H9 (cell line): ENCODE results near the gene RYR3. TPM values are rescaled to one million over a fixed set of nuclear protein-coding genes. Genes with fewer than 3 reads are reported as not detected.

ENCODE experiments used
- DNase-seq: peaks from one replicate; pipeline ENCODE4 v3.0.0-alpha.2; 2017
- H2AFZ ChIP-seq: one replicate; pipeline ENCODE4 v1.6.1; 2013; ENCODE audit warnings: mild to moderate bottlenecking, low read length, control low read depth, moderate library complexity
- H2AK5ac ChIP-seq: 2 replicates; pipeline ENCODE4 v1.6.1; 2013; ENCODE audit warnings: low read length, control low read depth, mixed read lengths; ENCODE audit not compliant: insufficient read length
- H2BK120ac ChIP-seq: one replicate; pipeline ENCODE4 v1.6.1; 2013; ENCODE audit warnings: low read depth, mild to moderate bottlenecking, low read length, control low read depth, inconsistent platforms; ENCODE audit not compliant: poor library complexity, severe bottlenecking
- H2BK12ac ChIP-seq: 2 replicates; pipeline ENCODE4 v1.6.1; 2013; ENCODE audit warnings: low read length, control low read depth, mixed read lengths, low read depth; ENCODE audit not compliant: insufficient read length
- H2BK15ac ChIP-seq: 2 replicates; pipeline ENCODE4 v1.6.1; 2013; ENCODE audit warnings: low read depth, low read length, control low read depth
- H2BK20ac ChIP-seq: one replicate; pipeline ENCODE4 v1.6.1; 2013; ENCODE audit warnings: low read depth, mild to moderate bottlenecking, low read length, control low read depth, inconsistent platforms; ENCODE audit not compliant: poor library complexity, severe bottlenecking
- H2BK5ac ChIP-seq: 2 replicates; pipeline ENCODE4 v1.6.1; 2013; ENCODE audit warnings: low read length, control low read depth, mixed read lengths; ENCODE audit not compliant: insufficient read length
- H3K14ac ChIP-seq: 2 replicates; pipeline ENCODE4 v1.6.1; 2013; ENCODE audit warnings: low read length, control low read depth; ENCODE audit not compliant: insufficient read depth
- H3K18ac ChIP-seq: 2 replicates; pipeline ENCODE4 v1.6.1; 2013; ENCODE audit warnings: low read depth, mild to moderate bottlenecking, mixed read lengths, low read length, control low read depth; ENCODE audit not compliant: insufficient read length
- H3K23ac ChIP-seq: 2 replicates; pipeline ENCODE4 v1.6.1; 2013; ENCODE audit warnings: low read length, control low read depth, mixed read lengths, low read depth; ENCODE audit not compliant: insufficient read length
- H3K23me2 ChIP-seq: 2 replicates; pipeline ENCODE4 v1.6.1; 2013; ENCODE audit warnings: low read depth, mild to moderate bottlenecking, mixed read lengths, low read length, control low read depth; ENCODE audit not compliant: insufficient read length, poor library complexity, severe bottlenecking
- H3K27ac ChIP-seq: 2 replicates; pipeline ENCODE4 v1.5.1; 2013; ENCODE audit warnings: low read length, control low read depth, mixed read lengths, low read depth; ENCODE audit not compliant: insufficient read length
- H3K27me3 ChIP-seq: 2 replicates; pipeline ENCODE4 v1.6.1; 2013; ENCODE audit warnings: low read length, control low read depth, inconsistent platforms; ENCODE audit not compliant: insufficient read depth
- H3K4ac ChIP-seq: 2 replicates; pipeline ENCODE4 v1.6.1; 2013; ENCODE audit warnings: low read depth, mild to moderate bottlenecking, control low read depth, inconsistent platforms, low read length, moderate library complexity
- H3K4me1 ChIP-seq: 2 replicates; pipeline ENCODE4 v1.6.1; 2013; ENCODE audit warnings: low read length, control low read depth, inconsistent platforms; ENCODE audit not compliant: insufficient read depth
- H3K4me2 ChIP-seq: 2 replicates; pipeline ENCODE4 v1.6.1; 2013; ENCODE audit warnings: low read length, control low read depth, mixed read lengths; ENCODE audit not compliant: insufficient read length, insufficient read depth
- H3K56ac ChIP-seq: 2 replicates; pipeline ENCODE4 v1.6.1; 2013; ENCODE audit warnings: low read depth, mild to moderate bottlenecking, mixed read lengths, low read length, control low read depth; ENCODE audit not compliant: insufficient read length
- H3K79me1 ChIP-seq: 2 replicates; pipeline ENCODE4 v1.6.1; 2013; ENCODE audit warnings: low read depth, mild to moderate bottlenecking, moderate library complexity, low read length, control low read depth, inconsistent platforms; ENCODE audit not compliant: insufficient read depth, poor library complexity, severe bottlenecking
- H3K79me2 ChIP-seq: 2 replicates; pipeline ENCODE4 v1.6.1; 2013; ENCODE audit warnings: low read length, control low read depth, inconsistent platforms; ENCODE audit not compliant: insufficient read depth
- H3K9ac ChIP-seq: 2 replicates; pipeline ENCODE4 v1.6.1; 2013; ENCODE audit warnings: low read length, control low read depth, mixed read lengths; ENCODE audit not compliant: insufficient read length; ENCODE audit errors: extremely low read depth
- H3K9me3 ChIP-seq: one replicate; pipeline ENCODE4 v1.6.1; 2013; ENCODE audit warnings: low read depth, low read length, inconsistent platforms; ENCODE audit not compliant: control insufficient read depth
- H3T11ph ChIP-seq: one replicate; pipeline ENCODE4 v1.6.1; 2013; ENCODE audit warnings: mild to moderate bottlenecking, low read length, control low read depth, inconsistent platforms
- H4K20me1 ChIP-seq: one replicate; pipeline ENCODE4 v1.6.1; 2013; ENCODE audit not compliant: control insufficient read depth, insufficient read length, insufficient read depth
- H4K5ac ChIP-seq: 2 replicates; pipeline ENCODE4 v1.6.1; 2013; ENCODE audit warnings: low read depth, mild to moderate bottlenecking, mixed read lengths, low read length, control low read depth; ENCODE audit not compliant: insufficient read length
- H4K8ac ChIP-seq: replicated peaks from 2 replicates; pipeline ENCODE4 v1.6.1; 2013; ENCODE audit warnings: low read length, control low read depth, mixed read lengths, low read depth; ENCODE audit not compliant: insufficient read length
- H4K91ac ChIP-seq: 2 replicates; pipeline ENCODE4 v1.6.1; 2013; ENCODE audit warnings: low read depth, mild to moderate bottlenecking, moderate library complexity, mixed read lengths, low read length, control low read depth; ENCODE audit not compliant: insufficient read length
- H3K27ac Mint-ChIP-seq, 3 experiments: 2 replicates in 2 of 3; 3 replicates in 1 of 3; pipeline ENCODE4 v1.8.0; 2020 to 2021; ENCODE audit warnings: mixed read lengths in 3 of 3, mild to moderate bottlenecking in 1 of 3, moderate library complexity in 1 of 3
- H3K27me3 Mint-ChIP-seq: 2 replicates; pipeline ENCODE4 v1.8.0; 2021; ENCODE audit warnings: low read depth, mild to moderate bottlenecking, moderate library complexity, mixed read lengths
- H3K36me3 Mint-ChIP-seq, 3 experiments: 2 replicates in 2 of 3; 3 replicates in 1 of 3; pipeline ENCODE4 v1.8.0; 2020 to 2021; ENCODE audit warnings: low read depth in 3 of 3, mixed read lengths in 3 of 3; ENCODE audit not compliant: insufficient read depth in 1 of 3
- H3K4me1 Mint-ChIP-seq, 2 experiments: 2 replicates each; pipeline ENCODE4 v1.8.0; 2020; ENCODE audit warnings: mixed read lengths in 2 of 2
- H3K4me3 Mint-ChIP-seq, 2 experiments: 2 replicates in 1 of 2; 3 replicates in 1 of 2; pipeline ENCODE4 v1.8.0; 2020 to 2021; ENCODE audit warnings: mild to moderate bottlenecking in 2 of 2, mixed read lengths in 2 of 2, moderate library complexity in 1 of 2
- H3K9me3 Mint-ChIP-seq, 2 experiments: 2 replicates in 1 of 2; 3 replicates in 1 of 2; pipeline ENCODE4 v1.8.0; 2020; ENCODE audit warnings: mild to moderate bottlenecking in 2 of 2, mixed read lengths in 2 of 2, moderate library complexity in 1 of 2
- WGBS: extraction: QIAGEN DNeasy Blood & Tissue Kit; methylation state at CpG from one replicate; pipeline ENCODE4 v1.1.7; 2013; ENCODE audit warnings: missing lambda C conversion rate, low lambda C conversion rate, mixed read lengths; ENCODE audit not compliant: insufficient read length; ENCODE audit errors: extremely low coverage; 5-methylcytosine and 5-hydroxymethylcytosine counted together
- total RNA-seq: library from RNA; stranded (reverse); gene quantifications from 2 replicates; pipeline ENCODE4 v1.2.1, GENCODE V29; 2021
- TF ChIP-seq, protein P1 (sequence below): fragments of 200-600 bp; sonication (generic); conservative IDR thresholded peaks from 3 replicates; pipeline ENCODE4 v1.8.0; 2021; ENCODE audit warnings: antibody characterized with exemption, mild to moderate bottlenecking

Gene RYR3
- total RNA-seq, 1 experiment from 2014 or later: 0.85 TPM

DNA sequence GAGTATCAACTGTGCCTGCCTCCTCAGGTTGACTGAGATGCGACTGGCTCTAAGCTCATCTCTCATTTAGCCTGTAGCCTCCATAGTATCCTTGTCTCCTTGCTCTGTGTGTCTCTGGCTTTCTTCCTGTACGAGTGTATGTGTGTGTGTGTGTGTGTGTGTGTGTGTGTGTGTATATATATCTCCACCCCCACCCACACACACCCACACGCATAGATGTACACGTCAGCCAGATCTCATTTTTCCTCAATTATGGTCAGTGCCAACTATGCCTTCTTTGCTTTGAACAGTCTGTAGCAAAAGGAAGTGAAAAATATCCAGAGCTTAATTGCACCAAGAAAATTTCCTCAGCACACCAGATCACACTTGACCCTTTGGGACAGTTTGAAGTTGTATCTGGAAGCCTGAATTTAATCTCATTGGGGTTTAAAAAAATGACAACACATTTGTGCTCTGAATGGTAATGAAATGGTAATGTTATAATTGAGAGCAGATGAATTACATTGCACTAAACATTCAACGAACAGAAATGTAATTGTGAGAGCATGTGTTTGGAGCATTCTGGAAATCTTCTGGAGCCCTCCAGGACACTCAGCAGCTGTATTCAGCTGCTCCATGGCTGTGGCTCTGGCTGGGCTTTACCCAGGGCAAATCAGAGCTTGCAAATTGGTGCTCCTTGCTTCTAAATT, 63.6 kb downstream of the RYR3 start:
- H3K4me2 ChIP-seq: no peak overlapping the region
- H3K56ac ChIP-seq: no peak overlapping the region
- no peak overlapping the region for H2BK120ac ChIP-seq
- no peaks in the 10 kb centered on the region for H4K20me1 ChIP-seq
- no peak overlapping the region for H2BK12ac ChIP-seq
- H2AFZ ChIP-seq: no peak overlapping the region
- Mint-ChIP-seq H3K27ac (no peak overlapping the region), H3K9me3 (no peaks in the 10 kb centered on the region), H3K27me3 (no peaks in the 10 kb centered on the region), H3K4me1 (no peaks in the 10 kb centered on the region), H3K36me3 (no peaks in the 10 kb centered on the region), H3K4me3 (no peak overlapping the region)
- H3K9ac ChIP-seq: no peak overlapping the region
- no peak overlapping the region for H4K5ac ChIP-seq
- no peak overlapping the region for H3K14ac ChIP-seq
- H2BK15ac ChIP-seq: no peak overlapping the region
- no peaks in the 10 kb centered on the region for H3K4me1 ChIP-seq
- WGBS: no CpG with 5 or more reads among the region's 5 CpGs
- H3K18ac ChIP-seq: no peak overlapping the region
- H3T11ph ChIP-seq: no peak overlapping the region
- DNase-seq: no peak
- no peak overlapping the region for H3K27ac ChIP-seq
- H4K91ac ChIP-seq: no peak overlapping the region
- H3K9me3 ChIP-seq: no peaks in the 10 kb centered on the region
- H3K27me3 ChIP-seq: no peaks in the 10 kb centered on the region
- no peaks in the 10 kb centered on the region for H3K79me1 ChIP-seq
- no peaks in the 10 kb centered on the region for H3K79me2 ChIP-seq
- no peak overlapping the region for H3K23ac ChIP-seq
- TF ChIP-seq, protein P1, sequence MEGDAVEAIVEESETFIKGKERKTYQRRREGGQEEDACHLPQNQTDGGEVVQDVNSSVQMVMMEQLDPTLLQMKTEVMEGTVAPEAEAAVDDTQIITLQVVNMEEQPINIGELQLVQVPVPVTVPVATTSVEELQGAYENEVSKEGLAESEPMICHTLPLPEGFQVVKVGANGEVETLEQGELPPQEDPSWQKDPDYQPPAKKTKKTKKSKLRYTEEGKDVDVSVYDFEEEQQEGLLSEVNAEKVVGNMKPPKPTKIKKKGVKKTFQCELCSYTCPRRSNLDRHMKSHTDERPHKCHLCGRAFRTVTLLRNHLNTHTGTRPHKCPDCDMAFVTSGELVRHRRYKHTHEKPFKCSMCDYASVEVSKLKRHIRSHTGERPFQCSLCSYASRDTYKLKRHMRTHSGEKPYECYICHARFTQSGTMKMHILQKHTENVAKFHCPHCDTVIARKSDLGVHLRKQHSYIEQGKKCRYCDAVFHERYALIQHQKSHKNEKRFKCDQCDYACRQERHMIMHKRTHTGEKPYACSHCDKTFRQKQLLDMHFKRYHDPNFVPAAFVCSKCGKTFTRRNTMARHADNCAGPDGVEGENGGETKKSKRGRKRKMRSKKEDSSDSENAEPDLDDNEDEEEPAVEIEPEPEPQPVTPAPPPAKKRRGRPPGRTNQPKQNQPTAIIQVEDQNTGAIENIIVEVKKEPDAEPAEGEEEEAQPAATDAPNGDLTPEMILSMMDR: no peak
- no peak overlapping the region for H2AK5ac ChIP-seq
- H3K4ac ChIP-seq: no peak overlapping the region
- H4K8ac ChIP-seq: no peak overlapping the region
- H3K23me2 ChIP-seq: no peaks in the 10 kb centered on the region
- no peak overlapping the region for H2BK20ac ChIP-seq
- H2BK5ac ChIP-seq: no peak overlapping the region
